ENCODE data around the gene FAM180A. TPM values are rescaled to one million over a fixed set of nuclear protein-coding genes. Genes with fewer than 3 reads are reported as not detected.

The FAM180A gene
- total and polyA plus RNA-seq, 4 donors, result 0.19 to 10.5 (median 5.6) TPM

DNA sequence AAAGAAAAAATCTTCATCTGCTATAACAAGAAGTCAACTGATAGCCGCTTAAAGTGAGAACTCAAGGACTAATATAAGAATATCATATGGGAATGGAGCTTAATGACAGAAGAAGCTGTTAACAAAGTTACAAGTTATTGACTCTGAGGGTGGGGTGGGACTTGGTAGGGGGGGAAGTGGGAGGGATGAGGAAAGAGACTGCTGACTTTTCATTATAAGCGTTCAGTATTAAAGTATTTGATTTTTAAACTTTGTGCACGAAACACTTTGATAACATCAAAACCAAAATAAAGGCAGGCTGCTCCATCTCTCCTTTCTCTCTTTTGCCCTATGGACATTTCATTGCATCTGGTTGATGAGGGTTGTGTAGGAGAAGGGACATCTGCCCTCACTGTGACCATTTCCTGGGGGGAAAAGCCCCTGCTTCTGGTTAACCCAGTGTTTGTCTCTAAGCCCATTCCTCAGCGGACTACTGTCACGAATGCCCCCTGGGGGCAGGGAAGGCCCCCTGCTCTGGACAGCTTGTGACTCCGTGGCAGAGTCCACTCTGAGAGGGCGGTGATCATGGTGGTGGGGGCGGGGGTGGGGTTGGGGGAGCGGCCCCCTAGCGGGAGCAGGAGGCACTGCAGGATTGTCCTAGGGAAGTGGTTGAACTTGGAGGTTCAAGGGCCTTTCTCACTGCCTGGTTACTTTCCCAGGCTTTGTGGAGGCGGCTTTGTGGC, 38.0 kb downstream of the FAM180A start:
- 39% methylated on average over 11 of the region's 11 CpGs for WGBS
- H3K9ac ChIP-seq (ENCODE audit: low read depth in 1 of 2, low read length in 2 of 2), result no peak overlapping the region
- no peaks in the 10 kb centered on the region for H3K27me3 ChIP-seq (ENCODE audit: control insufficient read depth in 4 of 4, insufficient read depth in 4 of 4, low read length in 3 of 4)
- no peak overlapping the region for H3K27ac ChIP-seq (ENCODE audit: low read depth in 1 of 2, low read length in 2 of 2)
- H3K4me3 ChIP-seq (ENCODE audit: low read depth in 1 of 3, low read length in 3 of 3), result no peak overlapping the region
- peak; percentile 47 for DNase-seq (ENCODE audit: low spot score)
- H3K9me3 ChIP-seq (ENCODE audit: control insufficient read depth in 4 of 4, low read length in 3 of 4), result no peaks in the 10 kb centered on the region
- H3K4me1 ChIP-seq (ENCODE audit: control insufficient read depth in 4 of 4, insufficient read depth in 4 of 4, low read length in 3 of 4), result no peaks in the 10 kb centered on the region
- TF ChIP-seq YY1 (IDR thresholded peaks at IDR 0.05), result no peak
- TF ChIP-seq, protein P1, sequence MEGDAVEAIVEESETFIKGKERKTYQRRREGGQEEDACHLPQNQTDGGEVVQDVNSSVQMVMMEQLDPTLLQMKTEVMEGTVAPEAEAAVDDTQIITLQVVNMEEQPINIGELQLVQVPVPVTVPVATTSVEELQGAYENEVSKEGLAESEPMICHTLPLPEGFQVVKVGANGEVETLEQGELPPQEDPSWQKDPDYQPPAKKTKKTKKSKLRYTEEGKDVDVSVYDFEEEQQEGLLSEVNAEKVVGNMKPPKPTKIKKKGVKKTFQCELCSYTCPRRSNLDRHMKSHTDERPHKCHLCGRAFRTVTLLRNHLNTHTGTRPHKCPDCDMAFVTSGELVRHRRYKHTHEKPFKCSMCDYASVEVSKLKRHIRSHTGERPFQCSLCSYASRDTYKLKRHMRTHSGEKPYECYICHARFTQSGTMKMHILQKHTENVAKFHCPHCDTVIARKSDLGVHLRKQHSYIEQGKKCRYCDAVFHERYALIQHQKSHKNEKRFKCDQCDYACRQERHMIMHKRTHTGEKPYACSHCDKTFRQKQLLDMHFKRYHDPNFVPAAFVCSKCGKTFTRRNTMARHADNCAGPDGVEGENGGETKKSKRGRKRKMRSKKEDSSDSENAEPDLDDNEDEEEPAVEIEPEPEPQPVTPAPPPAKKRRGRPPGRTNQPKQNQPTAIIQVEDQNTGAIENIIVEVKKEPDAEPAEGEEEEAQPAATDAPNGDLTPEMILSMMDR (IDR thresholded peaks at IDR 0.05; ENCODE audit: low read depth, low read length, missing input control), result peak; percentile 21
- no peaks in the 10 kb centered on the region for H3K36me3 ChIP-seq (ENCODE audit: control insufficient read depth in 4 of 4, insufficient read depth in 3 of 4, low read depth in 1 of 4, low read length in 3 of 4)

DNA sequence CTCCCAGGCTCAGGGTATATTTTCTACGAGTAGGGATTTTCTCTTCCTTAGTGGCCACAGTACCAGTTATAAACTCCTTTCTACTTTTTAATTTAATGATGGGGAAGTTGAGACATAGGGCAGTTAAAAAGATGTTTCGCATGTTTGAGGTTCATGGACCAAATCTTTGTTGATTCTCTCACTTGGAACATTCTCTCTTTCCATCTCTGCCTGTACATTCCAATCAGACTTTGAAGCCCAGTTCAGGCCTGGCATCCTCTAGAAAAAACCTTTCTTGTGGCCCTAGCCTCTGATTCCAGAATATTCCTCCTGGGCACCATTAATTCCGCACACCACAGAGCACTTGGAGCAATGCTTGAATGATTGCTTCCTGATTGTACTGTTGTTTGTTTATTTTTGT, 39.1 kb downstream of the FAM180A start:
- Histone ChIP-seq H3K9ac (ENCODE audit: low read depth in 1 of 2, low read length in 2 of 2) (no peak overlapping the region), H3K4me1 (ENCODE audit: control insufficient read depth in 4 of 4, insufficient read depth in 4 of 4, low read length in 3 of 4) (no peaks in the 10 kb centered on the region), H3K9me3 (ENCODE audit: control insufficient read depth in 4 of 4, low read length in 3 of 4) (no peaks in the 10 kb centered on the region), H3K27ac (ENCODE audit: low read depth in 1 of 2, low read length in 2 of 2) (no peak overlapping the region), H3K36me3 (ENCODE audit: control insufficient read depth in 4 of 4, insufficient read depth in 3 of 4, low read depth in 1 of 4, low read length in 3 of 4) (no peaks in the 10 kb centered on the region), H3K4me3 (ENCODE audit: low read depth in 1 of 3, low read length in 3 of 3) (no peak overlapping the region), H3K27me3 (ENCODE audit: control insufficient read depth in 4 of 4, insufficient read depth in 4 of 4, low read length in 3 of 4) (no peaks in the 10 kb centered on the region)
- TF ChIP-seq GABPA (IDR thresholded peaks at IDR 0.05 in 1 of 2, conservative IDR thresholded peaks at IDR 0.05 in 1 of 2) (no peak), NR2F2 (IDR thresholded peaks at IDR 0.05) (no peak), SP1 (IDR thresholded peaks at IDR 0.05) (no peak), HNF4G (IDR thresholded peaks at IDR 0.05) (no peak), YY1 (IDR thresholded peaks at IDR 0.05) (no peak), EGR1 (IDR thresholded peaks at IDR 0.05; ENCODE audit: low read depth in 2 of 2) (no peak), HNF4A (conservative IDR thresholded peaks at IDR 0.05) (no peak), RAD21 (IDR thresholded peaks at IDR 0.05) (no peak), FOXA1 (IDR thresholded peaks at IDR 0.05) (no peak), TAF1 (conservative IDR thresholded peaks at IDR 0.05) (no peak), JUND (IDR thresholded peaks at IDR 0.05) (no peak), RXRA (IDR thresholded peaks at IDR 0.05) (no peak), FOXA2 (IDR thresholded peaks at IDR 0.05) (no peak)
- TF ChIP-seq, protein P2, sequence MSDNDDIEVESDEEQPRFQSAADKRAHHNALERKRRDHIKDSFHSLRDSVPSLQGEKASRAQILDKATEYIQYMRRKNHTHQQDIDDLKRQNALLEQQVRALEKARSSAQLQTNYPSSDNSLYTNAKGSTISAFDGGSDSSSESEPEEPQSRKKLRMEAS (IDR thresholded peaks at IDR 0.05), result no peak
- TF ChIP-seq, protein P3, sequence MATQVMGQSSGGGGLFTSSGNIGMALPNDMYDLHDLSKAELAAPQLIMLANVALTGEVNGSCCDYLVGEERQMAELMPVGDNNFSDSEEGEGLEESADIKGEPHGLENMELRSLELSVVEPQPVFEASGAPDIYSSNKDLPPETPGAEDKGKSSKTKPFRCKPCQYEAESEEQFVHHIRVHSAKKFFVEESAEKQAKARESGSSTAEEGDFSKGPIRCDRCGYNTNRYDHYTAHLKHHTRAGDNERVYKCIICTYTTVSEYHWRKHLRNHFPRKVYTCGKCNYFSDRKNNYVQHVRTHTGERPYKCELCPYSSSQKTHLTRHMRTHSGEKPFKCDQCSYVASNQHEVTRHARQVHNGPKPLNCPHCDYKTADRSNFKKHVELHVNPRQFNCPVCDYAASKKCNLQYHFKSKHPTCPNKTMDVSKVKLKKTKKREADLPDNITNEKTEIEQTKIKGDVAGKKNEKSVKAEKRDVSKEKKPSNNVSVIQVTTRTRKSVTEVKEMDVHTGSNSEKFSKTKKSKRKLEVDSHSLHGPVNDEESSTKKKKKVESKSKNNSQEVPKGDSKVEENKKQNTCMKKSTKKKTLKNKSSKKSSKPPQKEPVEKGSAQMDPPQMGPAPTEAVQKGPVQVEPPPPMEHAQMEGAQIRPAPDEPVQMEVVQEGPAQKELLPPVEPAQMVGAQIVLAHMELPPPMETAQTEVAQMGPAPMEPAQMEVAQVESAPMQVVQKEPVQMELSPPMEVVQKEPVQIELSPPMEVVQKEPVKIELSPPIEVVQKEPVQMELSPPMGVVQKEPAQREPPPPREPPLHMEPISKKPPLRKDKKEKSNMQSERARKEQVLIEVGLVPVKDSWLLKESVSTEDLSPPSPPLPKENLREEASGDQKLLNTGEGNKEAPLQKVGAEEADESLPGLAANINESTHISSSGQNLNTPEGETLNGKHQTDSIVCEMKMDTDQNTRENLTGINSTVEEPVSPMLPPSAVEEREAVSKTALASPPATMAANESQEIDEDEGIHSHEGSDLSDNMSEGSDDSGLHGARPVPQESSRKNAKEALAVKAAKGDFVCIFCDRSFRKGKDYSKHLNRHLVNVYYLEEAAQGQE (IDR thresholded peaks at IDR 0.05), result no peak
- TF ChIP-seq, protein P4, sequence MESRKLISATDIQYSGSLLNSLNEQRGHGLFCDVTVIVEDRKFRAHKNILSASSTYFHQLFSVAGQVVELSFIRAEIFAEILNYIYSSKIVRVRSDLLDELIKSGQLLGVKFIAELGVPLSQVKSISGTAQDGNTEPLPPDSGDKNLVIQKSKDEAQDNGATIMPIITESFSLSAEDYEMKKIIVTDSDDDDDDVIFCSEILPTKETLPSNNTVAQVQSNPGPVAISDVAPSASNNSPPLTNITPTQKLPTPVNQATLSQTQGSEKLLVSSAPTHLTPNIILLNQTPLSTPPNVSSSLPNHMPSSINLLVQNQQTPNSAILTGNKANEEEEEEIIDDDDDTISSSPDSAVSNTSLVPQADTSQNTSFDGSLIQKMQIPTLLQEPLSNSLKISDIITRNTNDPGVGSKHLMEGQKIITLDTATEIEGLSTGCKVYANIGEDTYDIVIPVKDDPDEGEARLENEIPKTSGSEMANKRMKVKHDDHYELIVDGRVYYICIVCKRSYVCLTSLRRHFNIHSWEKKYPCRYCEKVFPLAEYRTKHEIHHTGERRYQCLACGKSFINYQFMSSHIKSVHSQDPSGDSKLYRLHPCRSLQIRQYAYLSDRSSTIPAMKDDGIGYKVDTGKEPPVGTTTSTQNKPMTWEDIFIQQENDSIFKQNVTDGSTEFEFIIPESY (IDR thresholded peaks at IDR 0.05), result no peak
- TF ChIP-seq, protein P5, sequence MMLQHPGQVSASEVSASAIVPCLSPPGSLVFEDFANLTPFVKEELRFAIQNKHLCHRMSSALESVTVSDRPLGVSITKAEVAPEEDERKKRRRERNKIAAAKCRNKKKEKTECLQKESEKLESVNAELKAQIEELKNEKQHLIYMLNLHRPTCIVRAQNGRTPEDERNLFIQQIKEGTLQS (IDR thresholded peaks at IDR 0.05), result no peak
- TF ChIP-seq, protein P1 (IDR thresholded peaks at IDR 0.05; ENCODE audit: low read depth, low read length, missing input control), result no peak
- no peak for DNase-seq (ENCODE audit: low spot score)
- WGBS, result 94% methylated on average over 3 of the region's 3 CpGs

Data from liver (tissue), 9 donors.